ENCODE measurements around the gene ZNF135. TPM values are rescaled to one million over a fixed set of nuclear protein-coding genes. Genes with fewer than 3 reads are reported as not detected.

The ZNF135 gene
- total RNA-seq, 1 experiment from 2014 or later, result 7.5 TPM

Other genes starting within 250 kb of the ZNF135 start
- 2.5 and 8.1 TPM in 2 replicates for gene ZNF552, start 244.4 kb upstream of the ZNF135 start, total RNA-seq (2014; rRNA removed; shearing (Covaris generic); ENCODE audit: low replicate concordance)
- gene ZNF587B, start 229.0 kb upstream of the ZNF135 start, total RNA-seq (2014; rRNA removed; shearing (Covaris generic); ENCODE audit: low replicate concordance), result 9.8 and 11.2 TPM in 2 replicates
- gene ZNF587, start 209.4 kb upstream of the ZNF135 start, total RNA-seq (2014; rRNA removed; shearing (Covaris generic); ENCODE audit: low replicate concordance), result 29.5 and 30.6 TPM in 2 replicates
- gene ZNF814, start 170.2 kb upstream of the ZNF135 start, total RNA-seq (2014; rRNA removed; shearing (Covaris generic); ENCODE audit: low replicate concordance), result 0.38 and 3.6 TPM in 2 replicates
- 7.5 and 13.2 TPM in 2 replicates for gene ZNF417, start 142.7 kb upstream of the ZNF135 start, total RNA-seq (2014; rRNA removed; shearing (Covaris generic); ENCODE audit: low replicate concordance)
- gene ZNF418, start 123.9 kb upstream of the ZNF135 start, total RNA-seq (2014; rRNA removed; shearing (Covaris generic); ENCODE audit: low replicate concordance), result not detected in 2 replicates
- gene ZNF256, start 111.6 kb upstream of the ZNF135 start, total RNA-seq (2014; rRNA removed; shearing (Covaris generic); ENCODE audit: low replicate concordance), result 3.2 and 9.1 TPM in 2 replicates
- not detected in 2 replicates for gene C19orf18, start 84.7 kb upstream of the ZNF135 start, total RNA-seq (2014; rRNA removed; shearing (Covaris generic); ENCODE audit: low replicate concordance)
- 13.0 and 19.5 TPM in 2 replicates for gene ZNF606, start 56.5 kb upstream of the ZNF135 start, total RNA-seq (2014; rRNA removed; shearing (Covaris generic); ENCODE audit: low replicate concordance)
- gene ZSCAN1, start 25.3 kb upstream of the ZNF135 start, total RNA-seq (2014; rRNA removed; shearing (Covaris generic); ENCODE audit: low replicate concordance), result 5.0 TPM in 1 of 2 replicates, not detected in the other
- 54.7 and 77.9 TPM in 2 replicates for gene ZSCAN18, start 38.9 kb downstream of the ZNF135 start, total RNA-seq (2014; rRNA removed; shearing (Covaris generic); ENCODE audit: low replicate concordance)
- gene ZNF329, start 91.5 kb downstream of the ZNF135 start, total RNA-seq (2014; rRNA removed; shearing (Covaris generic); ENCODE audit: low replicate concordance), result 18.7 and 23.9 TPM in 2 replicates
- 27.7 and 34.0 TPM in 2 replicates for gene ZNF274, start 123.8 kb downstream of the ZNF135 start, total RNA-seq (2014; rRNA removed; shearing (Covaris generic); ENCODE audit: low replicate concordance)
- 61.6 and 105 TPM in 2 replicates for gene ZNF544, start 169.6 kb downstream of the ZNF135 start, total RNA-seq (2014; rRNA removed; shearing (Covaris generic); ENCODE audit: low replicate concordance)
- gene ZNF8, start 219.7 kb downstream of the ZNF135 start, total RNA-seq (2014; rRNA removed; shearing (Covaris generic); ENCODE audit: low replicate concordance), result 3.0 and 4.9 TPM in 2 replicates
- gene ERVK3-1, start 246.1 kb downstream of the ZNF135 start, total RNA-seq (2014; rRNA removed; shearing (Covaris generic); ENCODE audit: low replicate concordance), result 38.9 and 46.3 TPM in 2 replicates